Measurements from ENCODE around the gene STK25. TPM values are rescaled to one million over a fixed set of nuclear protein-coding genes. Genes with fewer than 3 reads are reported as not detected.
"Not testable (repeated sequence)": the region's sequence is repeated elsewhere in the genome, so short reads cannot be mapped to it uniquely, and the experiment has no call there.

The STK25 gene
- total RNA-seq, 1 experiment from 2014 or later: 171 TPM

- H3K4me1 ChIP-seq (ENCODE audit: insufficient read depth, low read length, poor library complexity, severe bottlenecking): no peaks in the 10 kb centered on the region
- no peaks in the 10 kb centered on the region for H3K36me3 ChIP-seq (ENCODE audit: insufficient read depth, low read length, poor library complexity, severe bottlenecking)
- H3K27ac ChIP-seq (ENCODE audit: low read depth, low read length, poor library complexity, severe bottlenecking): no peak overlapping the region
- TF ChIP-seq, protein P1, sequence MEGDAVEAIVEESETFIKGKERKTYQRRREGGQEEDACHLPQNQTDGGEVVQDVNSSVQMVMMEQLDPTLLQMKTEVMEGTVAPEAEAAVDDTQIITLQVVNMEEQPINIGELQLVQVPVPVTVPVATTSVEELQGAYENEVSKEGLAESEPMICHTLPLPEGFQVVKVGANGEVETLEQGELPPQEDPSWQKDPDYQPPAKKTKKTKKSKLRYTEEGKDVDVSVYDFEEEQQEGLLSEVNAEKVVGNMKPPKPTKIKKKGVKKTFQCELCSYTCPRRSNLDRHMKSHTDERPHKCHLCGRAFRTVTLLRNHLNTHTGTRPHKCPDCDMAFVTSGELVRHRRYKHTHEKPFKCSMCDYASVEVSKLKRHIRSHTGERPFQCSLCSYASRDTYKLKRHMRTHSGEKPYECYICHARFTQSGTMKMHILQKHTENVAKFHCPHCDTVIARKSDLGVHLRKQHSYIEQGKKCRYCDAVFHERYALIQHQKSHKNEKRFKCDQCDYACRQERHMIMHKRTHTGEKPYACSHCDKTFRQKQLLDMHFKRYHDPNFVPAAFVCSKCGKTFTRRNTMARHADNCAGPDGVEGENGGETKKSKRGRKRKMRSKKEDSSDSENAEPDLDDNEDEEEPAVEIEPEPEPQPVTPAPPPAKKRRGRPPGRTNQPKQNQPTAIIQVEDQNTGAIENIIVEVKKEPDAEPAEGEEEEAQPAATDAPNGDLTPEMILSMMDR (conservative IDR thresholded peaks at IDR 0.05; ENCODE audit: low read depth, low read length): no peak
- no peak for TF ChIP-seq EZH2 (IDR thresholded peaks at IDR 0.05; ENCODE audit: borderline replicate concordance, low read depth, low read length, poor library complexity, severe bottlenecking)
- BruUV-seq (replicated peaks): no TSS peak
- ChIA-PET POLR2A (ENCODE audit: low non-redundant PET) (no interaction called here), CTCF (no interaction called here)
- intact Hi-C loops (cut with micrococcal nuclease; ENCODE audit: unreplicated experiment): no loop called here
- no peaks in the 10 kb centered on the region for H3K9me3 ChIP-seq (ENCODE audit: low read depth, low read length, poor library complexity, severe bottlenecking)
- no peak overlapping the region for H3K4me3 ChIP-seq (ENCODE audit: low read depth, low read length, poor library complexity, severe bottlenecking)
- DNase-seq (ENCODE audit: low spot score): peak; percentile 29
- no peaks in the 10 kb centered on the region for H3K27me3 ChIP-seq (replicated peaks; ENCODE audit: insufficient read depth, low read depth, low read length, poor library complexity)
Measured at GRCh38 chr2:241458687-241459086, 49.7 kb downstream of the STK25 start.

GRCh38 chr2:241456546-241456945 is 51.8 kb downstream of the STK25 start:
- Histone ChIP-seq H3K27me3 (replicated peaks; ENCODE audit: insufficient read depth, low read depth, low read length, poor library complexity) (no peaks in the 10 kb centered on the region), H3K4me3 (ENCODE audit: low read depth, low read length, poor library complexity, severe bottlenecking) (no peak overlapping the region), H3K4me1 (ENCODE audit: insufficient read depth, low read length, poor library complexity, severe bottlenecking) (no peaks in the 10 kb centered on the region), H3K36me3 (ENCODE audit: insufficient read depth, low read length, poor library complexity, severe bottlenecking) (no peaks in the 10 kb centered on the region), H3K27ac (ENCODE audit: low read depth, low read length, poor library complexity, severe bottlenecking) (no peak overlapping the region), H3K9me3 (ENCODE audit: low read depth, low read length, poor library complexity, severe bottlenecking) (no peaks in the 10 kb centered on the region)
- no peak for TF ChIP-seq EZH2 (IDR thresholded peaks at IDR 0.05; ENCODE audit: borderline replicate concordance, low read depth, low read length, poor library complexity, severe bottlenecking)
- TF ChIP-seq, protein P1 (conservative IDR thresholded peaks at IDR 0.05; ENCODE audit: low read depth, low read length): no peak
- POLR2A ChIA-PET (ENCODE audit: low non-redundant PET): no interaction called here
- intact Hi-C loops (cut with micrococcal nuclease; ENCODE audit: unreplicated experiment): no loop called here
- CTCF ChIA-PET: no interaction called here
- DNase-seq (ENCODE audit: low spot score): no peak
- BruUV-seq (replicated peaks): no TSS peak

- no peaks in the 10 kb centered on the region for H3K9me3 ChIP-seq (ENCODE audit: low read depth, low read length, poor library complexity, severe bottlenecking)
- TF ChIP-seq EZH2 (IDR thresholded peaks at IDR 0.05; ENCODE audit: borderline replicate concordance, low read depth, low read length, poor library complexity, severe bottlenecking): no peak
- TF ChIP-seq, protein P1 (conservative IDR thresholded peaks at IDR 0.05; ENCODE audit: low read depth, low read length): no peak
- CTCF ChIA-PET: no interaction called here
Measured at GRCh38 chr2:241454837-241455485, 53.4 kb downstream of the STK25 start.

DNA sequence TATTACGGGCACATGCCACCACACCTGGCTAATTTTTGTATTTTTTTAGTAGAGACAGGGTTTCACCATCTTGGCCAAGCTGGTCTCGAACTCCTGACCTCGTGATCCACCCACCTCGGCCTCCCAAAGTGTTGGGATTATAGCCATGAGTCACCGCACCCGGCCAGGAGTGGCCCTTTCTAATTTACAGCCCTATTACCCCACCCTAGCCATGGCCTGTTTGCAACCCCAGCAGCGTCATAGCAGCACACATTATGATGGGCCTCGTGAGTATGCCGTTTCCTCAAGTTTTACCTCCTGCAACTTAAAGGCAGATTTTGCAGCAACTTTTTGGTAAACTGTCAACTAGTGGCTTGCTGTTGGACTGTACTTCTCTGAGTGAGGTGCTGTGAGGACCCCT is 54.5 kb downstream of the STK25 start:
- H3K4me3 ChIP-seq (ENCODE audit: low read depth, low read length, poor library complexity, severe bottlenecking); H3K4me1 ChIP-seq (ENCODE audit: insufficient read depth, low read length, poor library complexity, severe bottlenecking); intact Hi-C loops (cut with micrococcal nuclease; ENCODE audit: unreplicated experiment); H3K27me3 ChIP-seq (replicated peaks; ENCODE audit: insufficient read depth, low read depth, low read length, poor library complexity); BruUV-seq (replicated peaks); H3K27ac ChIP-seq (ENCODE audit: low read depth, low read length, poor library complexity, severe bottlenecking); POLR2A ChIA-PET (ENCODE audit: low non-redundant PET); DNase-seq (ENCODE audit: low spot score); H3K9me3 ChIP-seq (ENCODE audit: low read depth, low read length, poor library complexity, severe bottlenecking); H3K36me3 ChIP-seq (ENCODE audit: insufficient read depth, low read length, poor library complexity, severe bottlenecking); CTCF ChIA-PET: not testable (repeated sequence)

More at GRCh38 chr2:241454837-241455485, 53.4 kb downstream of the STK25 start:
- no peaks in the 10 kb centered on the region for H3K4me1 ChIP-seq (ENCODE audit: insufficient read depth, low read length, poor library complexity, severe bottlenecking)
- no peak overlapping the region for H3K27ac ChIP-seq (ENCODE audit: low read depth, low read length, poor library complexity, severe bottlenecking)
- intact Hi-C loops (cut with micrococcal nuclease; ENCODE audit: unreplicated experiment): no loop called here
- POLR2A ChIA-PET (ENCODE audit: low non-redundant PET): no interaction called here
- H3K36me3 ChIP-seq (ENCODE audit: insufficient read depth, low read length, poor library complexity, severe bottlenecking): no peaks in the 10 kb centered on the region
- no peaks in the 10 kb centered on the region for H3K27me3 ChIP-seq (replicated peaks; ENCODE audit: insufficient read depth, low read depth, low read length, poor library complexity)
- no peak overlapping the region for H3K4me3 ChIP-seq (ENCODE audit: low read depth, low read length, poor library complexity, severe bottlenecking)
- no TSS peak for BruUV-seq (replicated peaks)
- no peak for DNase-seq (ENCODE audit: low spot score)

All from A673 (cell line).